Activated CD8-positive, alpha-beta T cell treated with anti-CD3 and anti-CD28 coated beads, Interleukin-2, amount 10 ng/mL, durations not matched to agents 7 days and 5 days (primary cell): Measurements from ENCODE around the gene MOCS1. TPM values are rescaled to one million over a fixed set of nuclear protein-coding genes. Genes with fewer than 3 reads are reported as not detected.

Experiments
- ATAC-seq: fragments of 150-1000 bp; cut with Tn5 transposase; one replicate; pipeline ENCODE4 v1.10.0; 2021; ENCODE audit warnings: moderate library complexity
- CTCF ChIA-PET: fragments of 350-600 bp; sonication (Branson Sonifier 250); formaldehyde crosslinking; loops from one replicate; lab custom pipeline; 2021; ENCODE audit warnings: antibody characterized with exemption; lab: Charles Lee
- POLR2A ChIA-PET: fragments of 350-600 bp; sonication (Branson Sonifier 250); formaldehyde crosslinking; loops from one replicate; lab custom pipeline; 2021; ENCODE audit warnings: antibody characterized with exemption; lab: Charles Lee
- DNase-seq: peaks from one replicate; pipeline ENCODE4 v3.0.0-alpha.2; 2020
- H3K27ac Mint-ChIP-seq: one replicate; pipeline ENCODE4 v1.8.0; 2021; ENCODE audit warnings: mild to moderate bottlenecking, mixed read lengths
- H3K27me3 Mint-ChIP-seq: one replicate; pipeline ENCODE4 v1.8.0; 2021; ENCODE audit warnings: low read depth, mixed read lengths
- H3K36me3 Mint-ChIP-seq: one replicate; pipeline ENCODE4 v1.8.0; 2021; ENCODE audit warnings: low read depth, mixed read lengths
- H3K4me1 Mint-ChIP-seq: one replicate; pipeline ENCODE4 v1.8.0; 2021; ENCODE audit warnings: low read depth, mixed read lengths
- H3K4me3 Mint-ChIP-seq: one replicate; pipeline ENCODE4 v1.8.0; 2021; ENCODE audit warnings: mild to moderate bottlenecking, mixed read lengths
- H3K9me3 Mint-ChIP-seq: one replicate; pipeline ENCODE4 v1.8.0; 2022; ENCODE audit warnings: mixed read lengths; ENCODE audit not compliant: insufficient read depth
- total RNA-seq, 2 experiments: library from RNA; stranded (reverse); gene quantifications; one replicate each; pipeline ENCODE4 v1.2.3, GENCODE V29; 2021

The MOCS1 gene
- total RNA-seq, 2 experiments from 2014 or later, result not detected

GRCh38 chr6:39945626-39946025 lies 11.4 kb upstream of the MOCS1 start:
- H3K9me3 Mint-ChIP-seq, result no peaks in the 10 kb centered on the region
- no peaks in the 10 kb centered on the region for H3K27me3 Mint-ChIP-seq
- H3K4me3 Mint-ChIP-seq, result no peak overlapping the region
- DNase-seq (no peak), ATAC-seq (no peak)
- H3K27ac Mint-ChIP-seq, result no peak overlapping the region
- POLR2A ChIA-PET, result no interaction called here
- no peaks in the 10 kb centered on the region for H3K4me1 Mint-ChIP-seq
- CTCF ChIA-PET, result no interaction called here
- no peaks in the 10 kb centered on the region for H3K36me3 Mint-ChIP-seq

DNA sequence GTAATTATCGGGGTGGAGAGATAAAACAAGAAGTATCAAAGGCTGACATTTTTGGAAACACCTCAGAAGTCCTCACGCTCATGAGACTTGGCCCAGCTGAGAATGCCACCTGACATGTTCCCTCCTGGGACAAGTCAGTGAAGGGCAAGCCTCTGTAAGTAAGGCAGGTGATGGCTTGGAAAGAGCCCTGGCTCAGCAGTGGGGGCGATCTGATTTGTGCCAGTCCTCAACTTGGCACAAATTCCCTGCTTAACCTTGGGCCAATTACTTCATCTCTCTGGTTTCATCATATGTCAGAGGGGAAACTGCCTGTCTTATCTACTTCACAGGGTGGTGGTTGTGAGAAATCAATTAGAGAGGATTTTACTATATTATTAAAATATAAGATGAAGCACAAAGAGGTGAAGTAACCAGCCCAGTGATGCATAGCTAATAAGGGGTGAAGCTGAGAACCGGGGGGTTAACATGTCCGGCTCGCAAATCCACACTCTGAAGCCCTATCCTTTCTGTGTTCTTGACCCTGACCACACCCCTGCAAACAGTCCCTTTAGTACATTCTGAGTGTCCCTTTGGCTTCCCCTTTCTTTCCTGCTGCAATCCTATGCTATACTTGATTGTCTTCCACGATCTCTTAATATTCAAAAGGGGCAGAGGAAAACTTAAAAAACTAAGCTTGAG lies 8.8 kb upstream of the MOCS1 start:
- CTCF ChIA-PET, result no interaction called here
- ATAC-seq, result no peak

GRCh38 chr6:39941820-39942219 lies 7.6 kb upstream of the MOCS1 start:
- Mint-ChIP-seq H3K36me3 (no peaks in the 10 kb centered on the region), H3K4me1 (no peaks in the 10 kb centered on the region), H3K27me3 (peaks cover 3% of the 10 kb centered on the region), H3K9me3 (no peaks in the 10 kb centered on the region), H3K27ac (no peak overlapping the region), H3K4me3 (no peak overlapping the region)
- POLR2A ChIA-PET, result no interaction called here
- no peak for DNase-seq
- no peak for ATAC-seq
- CTCF ChIA-PET, result no interaction called here

More for the DNA sequence above, 8.8 kb upstream of the MOCS1 start:
- H3K27me3 Mint-ChIP-seq, result no peaks in the 10 kb centered on the region
- no peaks in the 10 kb centered on the region for H3K4me1 Mint-ChIP-seq
- H3K27ac Mint-ChIP-seq, result no peak overlapping the region
- DNase-seq, result no peak
- POLR2A ChIA-PET, result no interaction called here
- H3K4me3 Mint-ChIP-seq, result no peak overlapping the region
- no peaks in the 10 kb centered on the region for H3K36me3 Mint-ChIP-seq
- no peaks in the 10 kb centered on the region for H3K9me3 Mint-ChIP-seq

GRCh38 chr6:39941138-39941537 lies 6.9 kb upstream of the MOCS1 start:
- ChIA-PET POLR2A (no interaction called here), CTCF (interaction anchor here (1.2 kb wide), 1 partner anchor 9 kb away, joined by 4 read pairs; no protein-coding TSS in a partner anchor)
- Mint-ChIP-seq H3K36me3 (no peaks in the 10 kb centered on the region), H3K9me3 (no peaks in the 10 kb centered on the region), H3K4me3 (no peak overlapping the region), H3K4me1 (no peaks in the 10 kb centered on the region), H3K27me3 (peaks cover 6% of the 10 kb centered on the region), H3K27ac (no peak overlapping the region)
- ATAC-seq (no peak), DNase-seq (no peak)

DNA sequence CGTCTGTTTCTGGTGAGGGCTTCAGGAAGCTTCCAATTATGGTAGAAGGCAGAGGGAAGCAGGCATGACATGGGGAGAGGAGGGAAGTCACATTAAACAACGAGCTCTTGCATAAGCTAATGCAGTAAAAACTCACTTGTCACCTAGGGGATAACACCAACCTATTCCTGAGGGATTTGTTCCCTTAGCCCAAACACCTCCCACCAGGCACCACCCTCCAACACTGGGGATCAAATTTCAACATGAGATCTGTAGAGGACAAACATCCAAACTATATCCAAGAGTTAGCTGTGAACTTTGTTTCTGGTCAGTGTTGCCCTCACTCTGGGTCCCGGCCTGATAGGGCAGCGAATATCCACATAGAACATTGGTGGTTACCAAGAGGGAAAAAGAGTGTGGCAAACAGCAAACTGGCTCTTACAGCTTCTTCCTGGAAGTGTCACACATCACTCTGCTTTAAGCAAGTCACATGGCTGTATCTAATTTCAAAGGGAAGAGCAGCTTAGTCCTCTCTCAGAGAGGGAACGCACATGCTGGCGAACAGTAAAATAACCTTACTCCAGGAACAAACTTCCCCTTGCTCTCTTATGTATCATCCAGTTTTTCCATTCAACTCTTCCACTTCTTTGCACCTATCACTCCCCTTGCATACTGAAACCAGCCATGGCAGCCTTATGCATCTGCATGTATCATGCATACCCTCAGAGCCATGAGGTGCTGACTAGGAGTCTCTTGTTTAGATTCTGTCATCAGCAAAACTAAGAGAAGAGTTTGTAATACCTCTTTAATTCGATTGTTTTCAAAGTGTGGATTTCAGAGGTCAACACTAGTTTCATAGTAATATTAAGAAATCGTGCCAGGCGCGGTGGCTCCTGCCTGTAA lies 4.8 kb upstream of the MOCS1 start:
- Mint-ChIP-seq H3K9me3 (no peaks in the 10 kb centered on the region), H3K36me3 (no peaks in the 10 kb centered on the region), H3K4me1 (peaks cover 2% of the 10 kb centered on the region), H3K27ac (no peak overlapping the region), H3K4me3 (no peak overlapping the region), H3K27me3 (peaks cover 13% of the 10 kb centered on the region)
- ATAC-seq (no peak), DNase-seq (no peak)
- ChIA-PET POLR2A (no interaction called here), CTCF (no interaction called here)

DNA sequence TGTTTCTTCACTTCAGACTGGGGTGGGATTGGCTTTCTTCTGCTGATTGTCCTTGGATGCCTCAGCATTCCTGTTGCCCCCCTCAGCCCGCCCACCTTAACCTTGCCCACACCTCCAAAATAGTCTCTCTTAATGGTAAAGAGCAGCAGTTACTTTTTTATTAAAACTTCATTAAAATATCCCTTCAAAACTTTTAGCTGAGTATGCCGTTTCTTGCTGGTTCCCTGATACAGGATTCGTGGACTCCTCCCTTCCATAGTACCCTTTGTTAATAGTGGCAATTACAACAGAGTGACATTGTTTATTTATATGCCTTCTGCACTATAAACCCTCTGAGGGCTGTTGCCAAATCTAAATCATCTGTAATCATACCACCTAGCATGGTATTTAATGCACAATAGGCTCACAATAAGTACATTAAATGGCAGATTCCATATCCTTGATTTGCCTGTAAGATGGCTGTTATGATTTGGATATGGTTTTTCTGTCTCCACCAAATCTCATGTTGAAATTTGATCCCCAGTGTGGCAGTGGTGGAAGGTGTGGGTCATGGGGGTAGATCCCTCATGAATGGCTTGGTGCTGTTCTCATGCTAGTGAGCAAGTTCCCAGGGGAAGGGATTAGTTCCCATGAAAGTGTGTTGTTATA lies 3.5 kb upstream of the MOCS1 start:
- ATAC-seq (no peak), DNase-seq (no peak)
- Mint-ChIP-seq H3K36me3 (no peaks in the 10 kb centered on the region), H3K27ac (no peak overlapping the region), H3K4me1 (peaks cover 5% of the 10 kb centered on the region), H3K9me3 (no peaks in the 10 kb centered on the region), H3K4me3 (no peak overlapping the region), H3K27me3 (peaks cover 20% of the 10 kb centered on the region)
- CTCF ChIA-PET, result no interaction called here
- POLR2A ChIA-PET, result no interaction called here

GRCh38 chr6:39936857-39937256 lies 2.6 kb upstream of the MOCS1 start:
- no peak overlapping the region for H3K4me3 Mint-ChIP-seq
- H3K4me1 Mint-ChIP-seq, result peaks cover 5% of the 10 kb centered on the region
- H3K36me3 Mint-ChIP-seq, result no peaks in the 10 kb centered on the region
- DNase-seq (no peak), ATAC-seq (no peak)
- POLR2A ChIA-PET, result no interaction called here
- H3K27me3 Mint-ChIP-seq, result peaks cover 20% of the 10 kb centered on the region
- CTCF ChIA-PET, result no interaction called here
- no peak overlapping the region for H3K27ac Mint-ChIP-seq
- no peaks in the 10 kb centered on the region for H3K9me3 Mint-ChIP-seq

DNA sequence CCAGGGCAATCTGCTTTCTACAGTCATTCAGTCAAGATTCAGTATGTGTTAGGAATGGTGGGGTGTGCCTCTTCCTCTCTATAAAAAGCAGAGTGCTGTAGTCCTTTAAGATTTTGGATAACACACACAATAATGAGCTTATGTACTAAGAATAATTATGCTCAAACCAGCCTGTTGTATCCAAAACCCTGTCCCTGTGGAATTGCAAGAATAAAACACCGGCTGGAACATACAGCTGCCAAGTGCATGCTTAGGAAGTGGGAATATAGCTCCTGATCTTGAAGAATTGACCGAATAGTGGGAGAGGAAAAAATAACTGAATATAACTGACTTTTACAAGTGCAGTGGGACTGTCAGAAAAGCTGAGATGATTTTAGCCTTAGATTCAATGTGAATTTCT lies 979 bp upstream of the MOCS1 start:
- POLR2A ChIA-PET, result no interaction called here
- Mint-ChIP-seq H3K36me3 (no peaks in the 10 kb centered on the region), H3K27ac (no peak overlapping the region), H3K27me3 (peaks cover 20% of the 10 kb centered on the region), H3K4me1 (peaks cover 5% of the 10 kb centered on the region), H3K4me3 (no peak overlapping the region), H3K9me3 (no peaks in the 10 kb centered on the region)
- ATAC-seq (no peak), DNase-seq (no peak)
- CTCF ChIA-PET, result no interaction called here

GRCh38 chr6:39933669-39934130 lies 562 bp downstream of the MOCS1 start:
- Mint-ChIP-seq H3K4me3 (peak overlapping the region; percentile 60), H3K27me3 (peaks cover 20% of the 10 kb centered on the region), H3K36me3 (no peaks in the 10 kb centered on the region), H3K4me1 (peaks cover 5% of the 10 kb centered on the region), H3K27ac (no peak overlapping the region), H3K9me3 (no peaks in the 10 kb centered on the region)
- DNase-seq, result no peak
- no peak for ATAC-seq
- ChIA-PET CTCF (no interaction called here), POLR2A (no interaction called here)

DNA sequence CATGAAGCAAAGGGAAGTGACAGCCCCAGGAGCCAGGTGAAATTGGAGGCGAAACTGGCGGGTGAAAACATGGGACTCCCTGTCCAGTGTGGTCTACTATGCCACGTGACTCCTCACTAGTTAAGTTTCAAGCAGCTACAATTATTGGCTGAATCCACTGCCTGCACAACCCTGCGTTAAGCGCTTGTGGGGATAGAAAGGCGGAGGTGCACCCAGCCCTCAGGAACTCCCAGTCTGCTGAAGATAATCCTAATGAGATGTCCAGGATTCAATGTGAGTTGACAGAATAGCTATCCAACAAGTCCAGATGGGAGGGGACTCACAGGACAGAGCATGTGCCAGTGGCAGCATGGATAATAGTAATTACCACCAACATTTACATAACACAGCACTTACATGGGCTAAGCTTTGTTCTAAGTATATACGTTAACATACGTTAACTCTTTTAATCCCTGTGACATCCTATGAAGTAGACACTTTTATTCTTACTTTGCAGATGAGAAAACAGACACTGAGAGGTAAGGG lies 1.8 kb downstream of the MOCS1 start:
- no peak overlapping the region for H3K4me3 Mint-ChIP-seq
- peaks cover 20% of the 10 kb centered on the region for H3K27me3 Mint-ChIP-seq
- no peak for DNase-seq
- H3K27ac Mint-ChIP-seq, result no peak overlapping the region
- ChIA-PET POLR2A (no interaction called here), CTCF (no interaction called here)
- H3K36me3 Mint-ChIP-seq, result no peaks in the 10 kb centered on the region
- peaks cover 5% of the 10 kb centered on the region for H3K4me1 Mint-ChIP-seq
- ATAC-seq, result no peak
- H3K9me3 Mint-ChIP-seq, result no peaks in the 10 kb centered on the region

- H3K36me3 Mint-ChIP-seq, result no peaks in the 10 kb centered on the region
- no peak overlapping the region for H3K4me3 Mint-ChIP-seq
- ChIA-PET POLR2A (no interaction called here), CTCF (no interaction called here)
- ATAC-seq, result no peak
- no peak overlapping the region for H3K27ac Mint-ChIP-seq
- DNase-seq, result no peak
- peaks cover 17% of the 10 kb centered on the region for H3K27me3 Mint-ChIP-seq
- no peaks in the 10 kb centered on the region for H3K9me3 Mint-ChIP-seq
- H3K4me1 Mint-ChIP-seq, result peaks cover 5% of the 10 kb centered on the region
Measured at GRCh38 chr6:39931607-39932006, 2.7 kb downstream of the MOCS1 start.

GRCh38 chr6:39930540-39930939 lies 3.7 kb downstream of the MOCS1 start:
- DNase-seq (no peak), ATAC-seq (no peak)
- peaks cover 13% of the 10 kb centered on the region for H3K27me3 Mint-ChIP-seq
- H3K4me1 Mint-ChIP-seq, result peaks cover 7% of the 10 kb centered on the region
- ChIA-PET POLR2A (no interaction called here), CTCF (no interaction called here)
- H3K9me3 Mint-ChIP-seq, result no peaks in the 10 kb centered on the region
- H3K36me3 Mint-ChIP-seq, result no peaks in the 10 kb centered on the region
- no peak overlapping the region for H3K27ac Mint-ChIP-seq
- H3K4me3 Mint-ChIP-seq, result no peak overlapping the region
